ENCODE results near the gene KYAT1.

The KYAT1 gene

DNA sequence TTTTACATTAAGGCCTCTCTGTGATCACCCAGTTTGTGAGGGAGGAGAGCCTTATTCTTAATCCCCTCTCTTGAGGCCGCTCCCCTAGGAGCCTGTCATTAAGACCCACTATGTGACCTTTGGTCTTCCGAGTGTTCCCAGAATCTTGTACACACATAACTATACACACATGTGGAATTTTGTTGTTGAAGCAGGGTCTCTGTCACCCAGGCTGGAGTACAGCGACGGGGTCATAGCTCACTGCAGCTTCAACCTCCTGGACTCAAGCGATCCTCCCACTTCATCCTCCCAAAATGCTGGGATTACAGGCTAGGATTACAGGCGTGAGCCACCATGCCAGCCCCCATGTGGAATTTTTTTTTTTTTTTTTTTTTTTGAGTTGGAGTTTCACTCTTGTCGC lies 24.2 kb upstream of the KYAT1 start:
- no peak overlapping the region for H3K27ac ChIP-seq

DNA sequence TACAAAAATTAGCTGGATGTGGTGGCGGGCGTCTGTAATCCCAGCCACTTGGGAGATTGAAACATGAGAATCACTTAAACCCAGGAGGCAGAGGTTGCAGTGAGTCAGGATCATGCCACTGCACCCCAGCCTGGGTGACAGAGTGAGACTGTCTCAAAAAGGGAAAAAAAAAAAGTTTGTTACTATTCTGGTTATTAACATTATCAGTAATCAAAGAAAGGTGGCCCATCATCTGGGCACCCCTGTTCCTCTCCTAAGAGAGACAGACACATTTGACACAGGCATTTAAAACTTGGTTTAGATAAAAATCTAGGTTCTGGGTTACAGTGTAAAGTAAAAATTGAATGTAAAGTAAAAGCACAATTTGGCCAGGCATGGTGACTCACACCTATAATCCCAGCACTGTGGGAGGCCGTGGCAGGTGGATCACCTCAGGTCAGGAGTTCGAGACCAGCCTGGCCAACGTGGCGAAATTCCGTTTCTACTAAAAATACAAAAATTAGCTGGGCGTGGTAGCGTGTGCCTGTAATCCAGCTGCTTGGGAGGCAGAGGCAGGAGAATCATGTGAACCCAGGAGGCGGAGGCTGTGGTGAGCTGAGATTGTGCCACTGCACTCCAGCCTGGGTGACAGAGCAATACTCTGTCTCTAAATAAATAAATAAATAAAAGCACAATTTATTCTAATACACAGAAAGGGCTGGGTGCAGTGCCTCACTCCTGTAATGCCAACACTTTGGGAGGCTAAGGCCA lies 22.3 kb upstream of the KYAT1 start:
- H3K27ac ChIP-seq: no peak overlapping the region

More for the DNA sequence above, 24.2 kb upstream of the KYAT1 start:
- TF ChIP-seq, protein P1, sequence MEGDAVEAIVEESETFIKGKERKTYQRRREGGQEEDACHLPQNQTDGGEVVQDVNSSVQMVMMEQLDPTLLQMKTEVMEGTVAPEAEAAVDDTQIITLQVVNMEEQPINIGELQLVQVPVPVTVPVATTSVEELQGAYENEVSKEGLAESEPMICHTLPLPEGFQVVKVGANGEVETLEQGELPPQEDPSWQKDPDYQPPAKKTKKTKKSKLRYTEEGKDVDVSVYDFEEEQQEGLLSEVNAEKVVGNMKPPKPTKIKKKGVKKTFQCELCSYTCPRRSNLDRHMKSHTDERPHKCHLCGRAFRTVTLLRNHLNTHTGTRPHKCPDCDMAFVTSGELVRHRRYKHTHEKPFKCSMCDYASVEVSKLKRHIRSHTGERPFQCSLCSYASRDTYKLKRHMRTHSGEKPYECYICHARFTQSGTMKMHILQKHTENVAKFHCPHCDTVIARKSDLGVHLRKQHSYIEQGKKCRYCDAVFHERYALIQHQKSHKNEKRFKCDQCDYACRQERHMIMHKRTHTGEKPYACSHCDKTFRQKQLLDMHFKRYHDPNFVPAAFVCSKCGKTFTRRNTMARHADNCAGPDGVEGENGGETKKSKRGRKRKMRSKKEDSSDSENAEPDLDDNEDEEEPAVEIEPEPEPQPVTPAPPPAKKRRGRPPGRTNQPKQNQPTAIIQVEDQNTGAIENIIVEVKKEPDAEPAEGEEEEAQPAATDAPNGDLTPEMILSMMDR (conservative IDR thresholded peaks at IDR 0.05): no peak
- TF ChIP-seq ZFX (IDR thresholded peaks at IDR 0.05): no peak

DNA sequence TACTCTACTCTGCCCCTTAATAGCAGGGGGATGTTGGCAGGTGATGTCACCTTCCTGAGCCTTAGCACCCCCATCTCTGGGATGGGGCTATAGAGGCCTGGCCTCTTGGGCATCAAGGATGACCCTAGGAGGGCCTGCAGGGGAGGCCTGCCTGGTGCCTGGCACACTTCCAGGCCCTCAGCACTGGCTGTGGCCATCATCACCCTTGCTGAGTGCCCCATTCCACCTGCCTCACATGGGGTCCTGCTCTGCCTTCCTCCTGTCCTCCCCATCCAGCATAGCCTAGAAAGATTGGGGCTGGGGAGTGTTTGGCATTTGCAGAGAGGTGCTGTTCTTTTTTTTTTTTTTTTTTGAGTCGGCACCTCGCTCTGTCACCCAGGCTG lies 21.3 kb upstream of the KYAT1 start:
- H3K27ac ChIP-seq: no peak overlapping the region

More for the DNA sequence above, 22.3 kb upstream of the KYAT1 start:
- TF ChIP-seq, protein P1 (conservative IDR thresholded peaks at IDR 0.05): no peak
- TF ChIP-seq ZFX (IDR thresholded peaks at IDR 0.05): no peak

DNA sequence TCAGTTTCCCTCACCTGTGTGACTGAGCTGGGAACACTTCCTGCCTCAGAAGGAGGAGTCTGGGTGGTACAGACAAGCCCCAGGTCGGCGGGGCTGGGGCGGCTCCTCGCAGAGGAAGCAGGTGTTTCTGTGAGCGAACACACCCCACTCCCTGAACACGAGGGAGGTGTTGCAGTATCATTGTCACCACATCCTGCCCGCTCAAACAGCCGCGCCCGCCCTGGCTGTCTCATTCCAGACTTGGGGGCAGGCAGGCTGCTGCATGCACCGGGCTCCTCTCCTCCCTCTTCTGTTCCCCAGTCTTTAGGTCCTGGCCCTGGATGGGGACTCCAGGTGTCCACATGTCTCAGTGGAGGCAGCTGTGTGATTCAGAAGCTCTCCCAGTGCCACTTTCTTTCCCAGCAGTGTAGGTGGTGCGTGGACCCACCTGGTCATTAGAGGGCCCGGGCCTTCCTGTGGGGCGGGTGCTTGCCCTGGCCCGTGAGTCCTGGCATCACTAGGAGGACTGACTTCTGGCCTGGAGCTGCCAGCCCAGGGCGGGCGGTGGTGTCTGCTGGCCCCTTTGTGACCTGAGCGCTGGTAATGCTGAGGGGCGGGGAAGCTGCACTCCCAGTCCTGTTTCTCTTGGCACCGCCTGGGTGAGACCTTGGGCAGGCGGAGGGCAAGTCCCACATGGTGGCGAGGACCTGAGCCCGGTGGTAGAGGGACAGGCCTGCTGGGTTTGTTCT lies 20.8 kb upstream of the KYAT1 start:
- H3K27ac ChIP-seq: no peak overlapping the region
- no peak for TF ChIP-seq ZFX (IDR thresholded peaks at IDR 0.05)
- TF ChIP-seq, protein P1 (conservative IDR thresholded peaks at IDR 0.05): no peak

More for the DNA sequence above, 21.3 kb upstream of the KYAT1 start:
- TF ChIP-seq, protein P1 (conservative IDR thresholded peaks at IDR 0.05): no peak
- TF ChIP-seq ZFX (IDR thresholded peaks at IDR 0.05): no peak

DNA sequence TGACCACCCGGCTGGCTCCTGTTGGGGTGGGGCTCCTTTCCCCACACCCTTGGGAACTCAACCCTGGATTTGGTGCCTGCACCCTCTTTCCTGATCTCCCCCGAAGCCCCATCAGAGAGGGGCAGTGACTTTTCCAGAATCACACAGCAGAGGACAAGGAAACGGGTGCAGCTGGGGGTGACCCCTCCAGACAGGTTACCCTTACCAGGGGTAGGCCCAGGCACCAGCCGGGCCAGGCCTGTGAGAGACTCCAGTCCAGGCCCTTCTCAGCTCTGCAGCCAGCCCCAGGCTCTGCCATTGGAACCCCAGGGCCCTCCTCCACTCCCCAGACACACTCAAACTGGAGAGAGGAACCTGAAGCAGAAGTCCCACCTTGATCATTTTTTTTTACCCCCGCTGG lies 20.1 kb upstream of the KYAT1 start:
- TF ChIP-seq ZFX (IDR thresholded peaks at IDR 0.05): no peak
- TF ChIP-seq, protein P1 (conservative IDR thresholded peaks at IDR 0.05): no peak
- no peak overlapping the region for H3K27ac ChIP-seq

DNA sequence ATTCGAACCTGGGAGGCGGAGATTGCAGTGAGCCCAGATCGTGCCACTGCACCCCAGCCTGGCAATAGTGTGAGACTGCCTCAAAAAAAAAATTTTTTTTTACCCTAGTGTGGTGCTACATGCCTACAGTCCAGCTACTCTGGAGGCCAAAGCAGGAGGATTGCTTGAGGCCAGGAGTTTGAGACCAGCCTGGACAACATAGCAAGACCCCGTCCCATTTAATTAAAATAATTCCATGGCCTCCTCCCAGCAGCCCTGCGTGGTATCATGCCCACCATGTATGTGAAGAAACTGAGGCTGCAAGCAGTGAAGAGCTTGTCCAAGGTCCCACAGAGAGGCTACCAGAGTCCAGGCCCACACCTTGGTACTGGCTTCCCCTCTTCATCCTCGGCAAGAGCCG lies 19.6 kb upstream of the KYAT1 start:
- H3K27ac ChIP-seq: no peak overlapping the region
- no peak for TF ChIP-seq ZFX (IDR thresholded peaks at IDR 0.05)
- TF ChIP-seq, protein P1 (conservative IDR thresholded peaks at IDR 0.05): no peak

Data from C4-2B (cell line).